ENCODE data around the gene KIRREL3.

GRCh38 chr11:126732981-126733380 is 267.6 kb downstream of the KIRREL3 start:
- TF ChIP-seq POLR2AphosphoS5 (IDR thresholded peaks at IDR 0.05; ENCODE audit: control insufficient read depth, insufficient read depth, low read depth, low read length) (no peak), CTCF (IDR thresholded peaks at IDR 0.05 in 2 of 3, conservative IDR thresholded peaks at IDR 0.05 in 1 of 3; ENCODE audit: insufficient read depth in 2 of 3, low read depth in 1 of 3, low read length in 3 of 3) (no peak), MTA1 (IDR thresholded peaks at IDR 0.05; ENCODE audit: borderline replicate concordance) (no peak), ZFP1 (CRISPR knock-in tag; IDR thresholded peaks at IDR 0.05) (no peak), EZH2 (IDR thresholded peaks at IDR 0.05; ENCODE audit: borderline replicate concordance, low read depth, low read length) (no peak), RBM34 (IDR thresholded peaks at IDR 0.05; ENCODE audit: borderline replicate concordance, insufficient read depth, low read length) (no peak), HNRNPLL (IDR thresholded peaks at IDR 0.05; ENCODE audit: low read depth, low read length, poor library complexity, severe bottlenecking) (no peak), PML (IDR thresholded peaks at IDR 0.05; ENCODE audit: low read length) (no peak), FOXJ3 (CRISPR knock-in tag; IDR thresholded peaks at IDR 0.05) (no peak), MAZ (CRISPR knock-in tag; conservative IDR thresholded peaks at IDR 0.05 in 1 of 2, IDR thresholded peaks at IDR 0.05 in 1 of 2) (no peak)

Measured in K562 (cell line).